ENCODE results near the gene DNAH2.
"Not testable (repeated sequence)": the region's sequence is repeated elsewhere in the genome, so short reads cannot be mapped to it uniquely, and the experiment has no call there.

DNAH2 gene

DNA sequence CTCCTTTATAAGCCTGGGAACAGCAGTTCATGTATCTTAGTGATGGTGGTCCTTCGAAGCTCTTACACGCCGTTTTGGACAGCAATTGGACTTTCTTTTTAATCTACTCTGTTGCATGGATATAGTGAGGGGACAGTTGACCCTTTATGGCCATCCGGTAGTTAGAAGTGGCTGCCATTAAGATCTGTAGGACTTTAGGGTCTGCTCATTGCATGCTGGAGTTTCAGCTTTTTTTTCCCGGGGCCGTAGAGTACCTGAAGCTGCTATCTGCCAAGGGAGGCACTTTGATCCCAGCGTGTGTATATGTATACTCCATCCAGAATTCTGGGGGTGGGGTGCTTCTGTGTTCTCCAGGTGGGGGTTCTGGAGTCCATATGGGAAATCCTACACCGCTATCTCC is 141.5 kb downstream of the DNAH2 start:
- H3K36me3 ChIP-seq (ENCODE audit: insufficient read depth, low read length) = peaks cover 37% of the 10 kb centered on the region; the same call in 1 of the 2 replicates
- H4K20me1 ChIP-seq (ENCODE audit: insufficient read depth, low read length) = no peaks in the 10 kb centered on the region
- no peaks in the 10 kb centered on the region for H3K9me3 ChIP-seq (ENCODE audit: low read length)
- H3K4me1 ChIP-seq (ENCODE audit: insufficient read depth, low read length, severe bottlenecking) = peaks cover 37% of the 10 kb centered on the region
- TF ChIP-seq, protein P1, sequence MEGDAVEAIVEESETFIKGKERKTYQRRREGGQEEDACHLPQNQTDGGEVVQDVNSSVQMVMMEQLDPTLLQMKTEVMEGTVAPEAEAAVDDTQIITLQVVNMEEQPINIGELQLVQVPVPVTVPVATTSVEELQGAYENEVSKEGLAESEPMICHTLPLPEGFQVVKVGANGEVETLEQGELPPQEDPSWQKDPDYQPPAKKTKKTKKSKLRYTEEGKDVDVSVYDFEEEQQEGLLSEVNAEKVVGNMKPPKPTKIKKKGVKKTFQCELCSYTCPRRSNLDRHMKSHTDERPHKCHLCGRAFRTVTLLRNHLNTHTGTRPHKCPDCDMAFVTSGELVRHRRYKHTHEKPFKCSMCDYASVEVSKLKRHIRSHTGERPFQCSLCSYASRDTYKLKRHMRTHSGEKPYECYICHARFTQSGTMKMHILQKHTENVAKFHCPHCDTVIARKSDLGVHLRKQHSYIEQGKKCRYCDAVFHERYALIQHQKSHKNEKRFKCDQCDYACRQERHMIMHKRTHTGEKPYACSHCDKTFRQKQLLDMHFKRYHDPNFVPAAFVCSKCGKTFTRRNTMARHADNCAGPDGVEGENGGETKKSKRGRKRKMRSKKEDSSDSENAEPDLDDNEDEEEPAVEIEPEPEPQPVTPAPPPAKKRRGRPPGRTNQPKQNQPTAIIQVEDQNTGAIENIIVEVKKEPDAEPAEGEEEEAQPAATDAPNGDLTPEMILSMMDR (IDR thresholded peaks at IDR 0.05; ENCODE audit: low read length) = no peak
- no peak for TF ChIP-seq EZH2 (IDR thresholded peaks at IDR 0.05; ENCODE audit: borderline replicate concordance, low read length)
- peak overlapping the region; percentile 80 for H3K4me2 ChIP-seq (ENCODE audit: low read length)
- peak overlapping the region; percentile 92 for H3K9ac ChIP-seq (ENCODE audit: low read length)
- H3F3A ChIP-seq (ENCODE audit: insufficient read depth, low read length) = no peaks in the 10 kb centered on the region
- H2AFZ ChIP-seq (ENCODE audit: low read length) = no peak overlapping the region
- peak overlapping the region; percentile 92 for H3K27ac ChIP-seq (ENCODE audit: low read depth, low read length, poor library complexity, severe bottlenecking)
- H3K79me2 ChIP-seq (ENCODE audit: insufficient read depth, low read length) = no peaks in the 10 kb centered on the region
- H3K4me3 ChIP-seq (ENCODE audit: low read depth, low read length, poor library complexity, severe bottlenecking) = peak overlapping the region; percentile 65
- no peaks in the 10 kb centered on the region for H3K9me2 ChIP-seq (ENCODE audit: low read depth, low read length)
- no peaks in the 10 kb centered on the region for H3K27me3 ChIP-seq (ENCODE audit: insufficient read depth, low read length)

DNA sequence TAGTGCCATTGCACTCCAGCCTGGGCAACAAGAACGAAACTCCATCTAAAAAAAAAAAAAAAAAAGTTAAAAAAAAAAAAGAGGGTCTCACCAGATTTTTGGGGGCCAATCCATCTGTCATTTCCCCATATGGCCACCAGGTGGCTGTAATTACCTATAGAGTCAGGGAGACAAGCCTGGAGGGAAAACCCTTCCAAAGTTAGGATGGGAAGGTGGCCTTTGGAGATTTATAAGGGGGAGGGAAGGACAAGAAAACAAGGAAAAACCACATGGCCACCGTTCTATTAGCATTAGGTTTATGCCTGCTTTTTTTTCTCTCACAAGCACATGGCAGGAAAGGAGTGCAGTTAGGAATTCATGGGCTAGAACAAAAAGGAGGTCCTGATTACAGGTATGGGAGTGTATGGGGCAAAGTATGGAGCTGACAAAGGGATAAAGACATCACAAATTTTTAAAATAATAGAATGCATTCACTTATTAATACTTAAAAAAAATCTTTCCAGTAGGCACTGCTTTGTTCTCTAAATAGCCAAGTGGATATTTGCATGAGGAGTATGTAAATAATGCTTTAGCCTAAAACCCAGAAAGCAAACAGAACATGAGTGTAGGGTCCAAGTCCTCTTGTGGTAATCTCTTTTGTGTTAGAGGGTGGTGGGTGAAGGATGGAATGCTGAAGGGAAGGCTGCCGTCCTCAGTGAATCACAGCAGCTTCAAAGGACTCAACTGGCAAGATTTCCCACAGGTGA is 145.3 kb downstream of the DNAH2 start:
- H3K9me3 ChIP-seq (ENCODE audit: low read length) = no peaks in the 10 kb centered on the region
- no peaks in the 10 kb centered on the region for H3K9me2 ChIP-seq (ENCODE audit: low read depth, low read length)
- H3K27ac ChIP-seq (ENCODE audit: low read depth, low read length, poor library complexity, severe bottlenecking) = peak overlapping the region; percentile 23
- peaks cover 22% of the 10 kb centered on the region for H3K4me1 ChIP-seq (ENCODE audit: insufficient read depth, low read length, severe bottlenecking)
- H3K36me3 ChIP-seq (ENCODE audit: insufficient read depth, low read length) = peaks cover 55% of the 10 kb centered on the region
- no peak overlapping the region for H3K4me3 ChIP-seq (ENCODE audit: low read depth, low read length, poor library complexity, severe bottlenecking)
- H3K27me3 ChIP-seq (ENCODE audit: insufficient read depth, low read length) = no peaks in the 10 kb centered on the region
- H3K79me2 ChIP-seq (ENCODE audit: insufficient read depth, low read length) = no peaks in the 10 kb centered on the region
- no peaks in the 10 kb centered on the region for H4K20me1 ChIP-seq (ENCODE audit: insufficient read depth, low read length)
- no peak for TF ChIP-seq EZH2 (IDR thresholded peaks at IDR 0.05; ENCODE audit: borderline replicate concordance, low read length)
- TF ChIP-seq, protein P1 (IDR thresholded peaks at IDR 0.05; ENCODE audit: low read length) = peak; percentile 78
- no peak overlapping the region for H3K9ac ChIP-seq (ENCODE audit: low read length)
- H2AFZ ChIP-seq (ENCODE audit: low read length) = no peak overlapping the region
- no peaks in the 10 kb centered on the region for H3F3A ChIP-seq (ENCODE audit: insufficient read depth, low read length)
- peak overlapping the region; percentile 11; the same call in 1 of the 2 replicates for H3K4me2 ChIP-seq (ENCODE audit: low read length)

DNA sequence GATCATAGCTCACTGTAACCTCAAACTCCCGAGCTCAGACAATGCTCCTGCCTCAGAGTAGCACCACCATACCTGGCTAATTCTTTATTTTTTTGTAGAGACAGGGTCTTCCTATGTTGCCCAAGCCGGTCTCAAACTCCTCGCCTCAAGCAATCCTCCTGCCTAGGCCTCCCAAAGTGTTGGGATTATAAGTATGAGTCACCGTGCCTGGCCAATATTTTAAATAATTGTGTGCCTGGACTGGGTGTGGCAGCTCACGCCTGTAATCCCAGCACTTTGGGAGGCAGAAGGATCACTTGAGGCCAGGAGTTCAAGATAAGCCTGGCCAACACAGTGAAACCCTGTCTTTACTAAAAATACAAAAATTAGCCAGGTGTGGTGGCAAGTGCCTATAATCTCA is 146.8 kb downstream of the DNAH2 start:
- not testable (repeated sequence) for H3K4me2 ChIP-seq (ENCODE audit: low read length); H3K4me3 ChIP-seq (ENCODE audit: low read depth, low read length, poor library complexity, severe bottlenecking); H4K20me1 ChIP-seq (ENCODE audit: insufficient read depth, low read length); H3K27me3 ChIP-seq (ENCODE audit: insufficient read depth, low read length); H3K27ac ChIP-seq (ENCODE audit: low read depth, low read length, poor library complexity, severe bottlenecking); H3K9me2 ChIP-seq (ENCODE audit: low read depth, low read length); H3K9me3 ChIP-seq (ENCODE audit: low read length); H2AFZ ChIP-seq (ENCODE audit: low read length); H3F3A ChIP-seq (ENCODE audit: insufficient read depth, low read length); H3K79me2 ChIP-seq (ENCODE audit: insufficient read depth, low read length); H3K9ac ChIP-seq (ENCODE audit: low read length)
- H3K36me3 ChIP-seq (ENCODE audit: insufficient read depth, low read length) = peaks cover 55% of the 10 kb centered on the region
- H3K4me1 ChIP-seq (ENCODE audit: insufficient read depth, low read length, severe bottlenecking) = peaks cover 12% of the 10 kb centered on the region
